T follicular helper cell (primary cell): ENCODE results near the gene BMPER.
"Not testable (repeated sequence)": the region's sequence is repeated elsewhere in the genome, so short reads cannot be mapped to it uniquely, and the experiment has no call there.

Source experiments
- DNase-seq: peaks from one replicate; pipeline ENCODE4 v3.0.0-alpha.2; 2020; ENCODE audit warnings: low read depth

BMPER gene

GRCh38 chr7:34136698-34137097 lies 231.4 kb downstream of the BMPER start:
- DNase-seq, result no peak

- DNase-seq, result no peak
Measured at GRCh38 chr7:34137176-34137575, 231.8 kb downstream of the BMPER start.

- DNase-seq, result no peak
Measured at GRCh38 chr7:34138483-34138882, 233.1 kb downstream of the BMPER start.

GRCh38 chr7:34139086-34139485 lies 233.7 kb downstream of the BMPER start:
- no peak for DNase-seq

GRCh38 chr7:34140066-34140465 lies 234.7 kb downstream of the BMPER start:
- no peak for DNase-seq

- no peak for DNase-seq
Measured at GRCh38 chr7:34143402-34143801, 238.1 kb downstream of the BMPER start.

- DNase-seq, result no peak
Measured at GRCh38 chr7:34145603-34146002, 240.3 kb downstream of the BMPER start.

- no peak for DNase-seq
Measured at GRCh38 chr7:34153656-34154270, 248.4 kb downstream of the BMPER start.

GRCh38 chr7:34155220-34155908 lies 250.0 kb downstream of the BMPER start:
- DNase-seq, result no peak

- DNase-seq, result no peak
Measured at GRCh38 chr7:34156336-34156735, 251.0 kb downstream of the BMPER start.

- DNase-seq, result no peak
Measured at GRCh38 chr7:34157137-34157536, 251.8 kb downstream of the BMPER start.

GRCh38 chr7:34158368-34159153 lies 253.2 kb downstream of the BMPER start:
- DNase-seq, result no peak

GRCh38 chr7:34160261-34160752 lies 255.0 kb downstream of the BMPER start:
- no peak for DNase-seq

- no peak for DNase-seq
Measured at GRCh38 chr7:34162027-34162565, 256.8 kb downstream of the BMPER start.

GRCh38 chr7:34162677-34163076 lies 257.3 kb downstream of the BMPER start:
- DNase-seq, result no peak

GRCh38 chr7:34163956-34164355 lies 258.6 kb downstream of the BMPER start:
- DNase-seq, result no peak

- DNase-seq, result no peak
Measured at GRCh38 chr7:34165466-34165865, 260.1 kb downstream of the BMPER start.

GRCh38 chr7:34165927-34166550 lies 260.7 kb downstream of the BMPER start:
- no peak for DNase-seq

GRCh38 chr7:34168013-34168412 lies 262.7 kb downstream of the BMPER start:
- DNase-seq, result no peak

- DNase-seq, result not testable (repeated sequence)
Measured at GRCh38 chr7:34174688-34175616, 269.6 kb downstream of the BMPER start.

- DNase-seq, result no peak
Measured at GRCh38 chr7:34175837-34176236, 270.5 kb downstream of the BMPER start.
